Measurements from ENCODE around the gene CDKN1A.

Gene CDKN1A

DNA sequence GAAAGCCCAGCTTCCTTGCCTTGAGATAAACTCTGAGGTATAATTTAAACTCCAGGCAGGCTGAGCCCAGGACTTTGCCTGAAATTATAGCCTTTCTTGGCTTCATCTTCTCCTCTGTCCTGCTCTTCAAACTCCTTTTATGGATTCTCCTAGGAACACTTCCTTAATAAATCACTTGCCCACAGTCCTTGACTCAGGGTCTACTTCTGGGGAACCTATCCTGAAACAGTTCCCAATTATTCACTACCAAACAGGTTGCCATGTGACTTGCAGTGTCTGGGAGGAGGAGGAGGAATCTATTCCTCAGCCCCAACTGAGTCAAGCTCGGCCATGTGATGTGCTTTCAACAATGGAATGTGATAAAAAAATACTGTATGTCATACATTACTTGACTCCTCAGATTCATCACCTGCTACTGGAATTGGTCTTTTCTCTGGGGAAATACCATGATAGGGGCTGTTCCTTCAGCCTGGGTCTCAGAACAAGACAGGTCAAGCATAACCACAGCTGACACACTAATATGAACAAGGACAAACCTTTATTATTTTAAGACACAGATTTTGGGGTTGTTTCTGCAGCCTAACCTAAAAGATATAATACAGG lies 20.5 kb upstream of the CDKN1A start:
- TF ChIP-seq EZH2 (optimal IDR thresholded peaks at IDR 0.05; ENCODE audit: low read depth, low read length): no peak
- TF ChIP-seq EZH2phosphoT487 (IDR thresholded peaks at IDR 0.05; ENCODE audit: low read length): no peak
- TF ChIP-seq, protein P1, sequence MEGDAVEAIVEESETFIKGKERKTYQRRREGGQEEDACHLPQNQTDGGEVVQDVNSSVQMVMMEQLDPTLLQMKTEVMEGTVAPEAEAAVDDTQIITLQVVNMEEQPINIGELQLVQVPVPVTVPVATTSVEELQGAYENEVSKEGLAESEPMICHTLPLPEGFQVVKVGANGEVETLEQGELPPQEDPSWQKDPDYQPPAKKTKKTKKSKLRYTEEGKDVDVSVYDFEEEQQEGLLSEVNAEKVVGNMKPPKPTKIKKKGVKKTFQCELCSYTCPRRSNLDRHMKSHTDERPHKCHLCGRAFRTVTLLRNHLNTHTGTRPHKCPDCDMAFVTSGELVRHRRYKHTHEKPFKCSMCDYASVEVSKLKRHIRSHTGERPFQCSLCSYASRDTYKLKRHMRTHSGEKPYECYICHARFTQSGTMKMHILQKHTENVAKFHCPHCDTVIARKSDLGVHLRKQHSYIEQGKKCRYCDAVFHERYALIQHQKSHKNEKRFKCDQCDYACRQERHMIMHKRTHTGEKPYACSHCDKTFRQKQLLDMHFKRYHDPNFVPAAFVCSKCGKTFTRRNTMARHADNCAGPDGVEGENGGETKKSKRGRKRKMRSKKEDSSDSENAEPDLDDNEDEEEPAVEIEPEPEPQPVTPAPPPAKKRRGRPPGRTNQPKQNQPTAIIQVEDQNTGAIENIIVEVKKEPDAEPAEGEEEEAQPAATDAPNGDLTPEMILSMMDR (IDR thresholded peaks at IDR 0.05; ENCODE audit: low read length): no peak
- H4K20me1 ChIP-seq (ENCODE audit: insufficient read depth, low read length): no peaks in the 10 kb centered on the region
- no peaks in the 10 kb centered on the region for H3K79me2 ChIP-seq (ENCODE audit: low read length)
- H3K4me3 ChIP-seq (ENCODE audit: low read length): no peak overlapping the region
- H3K4me1 ChIP-seq (ENCODE audit: low read length): peaks cover 35% of the 10 kb centered on the region
- no peak for DNase-seq
- peaks cover 9% of the 10 kb centered on the region for H3F3A ChIP-seq (ENCODE audit: insufficient read depth, low read length)
- no peaks in the 10 kb centered on the region for H3K27me3 ChIP-seq (replicated peaks; ENCODE audit: insufficient read depth, low read length)
- H3K36me3 ChIP-seq (replicated peaks; ENCODE audit: insufficient read depth, low read length): no peaks in the 10 kb centered on the region
- no peak overlapping the region for H3K4me2 ChIP-seq (ENCODE audit: low read depth, low read length)
- H3K9me2 ChIP-seq (replicated peaks; ENCODE audit: insufficient read depth, low read length): no peaks in the 10 kb centered on the region
- no peak overlapping the region for H3K27ac ChIP-seq (ENCODE audit: low read length)
- no peak overlapping the region for H3K9ac ChIP-seq (ENCODE audit: low read length)
- H3K9me3 ChIP-seq (replicated peaks; ENCODE audit: insufficient read depth, low read length): no peaks in the 10 kb centered on the region
- no peak overlapping the region for H2AFZ ChIP-seq (ENCODE audit: low read length)

DNA sequence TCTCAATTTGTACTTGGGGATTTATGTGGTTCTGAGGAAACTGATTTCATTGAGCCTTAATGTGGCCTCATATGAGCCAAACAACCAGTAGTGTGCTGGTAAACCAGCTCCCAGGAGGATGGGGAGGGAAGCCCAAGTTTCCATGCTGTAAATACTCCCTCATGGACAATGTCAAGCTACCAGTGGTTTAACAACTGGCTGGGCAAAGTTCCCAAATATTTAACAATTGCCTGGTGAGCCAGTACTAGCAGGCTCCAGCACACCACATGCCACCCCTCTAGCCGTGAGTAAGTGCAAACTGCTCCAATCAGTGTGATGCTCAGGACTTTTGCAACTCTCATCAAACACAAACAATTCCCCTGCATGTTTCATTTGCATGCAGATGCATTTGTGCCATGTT lies 19.2 kb upstream of the CDKN1A start:
- Histone ChIP-seq H2AFZ (ENCODE audit: low read length) (no peak overlapping the region), H3K4me1 (ENCODE audit: low read length) (peaks cover 46% of the 10 kb centered on the region), H3K27ac (ENCODE audit: low read length) (no peak overlapping the region), H3K9me2 (replicated peaks; ENCODE audit: insufficient read depth, low read length) (no peaks in the 10 kb centered on the region), H3K27me3 (replicated peaks; ENCODE audit: insufficient read depth, low read length) (no peaks in the 10 kb centered on the region), H4K20me1 (ENCODE audit: insufficient read depth, low read length) (no peaks in the 10 kb centered on the region), H3F3A (ENCODE audit: insufficient read depth, low read length) (peaks cover 12% of the 10 kb centered on the region), H3K9me3 (replicated peaks; ENCODE audit: insufficient read depth, low read length) (no peaks in the 10 kb centered on the region), H3K36me3 (replicated peaks; ENCODE audit: insufficient read depth, low read length) (no peaks in the 10 kb centered on the region), H3K4me2 (ENCODE audit: low read depth, low read length) (no peak overlapping the region), H3K4me3 (ENCODE audit: low read length) (no peak overlapping the region), H3K9ac (ENCODE audit: low read length) (no peak overlapping the region), H3K79me2 (ENCODE audit: low read length) (no peaks in the 10 kb centered on the region)
- TF ChIP-seq, protein P1 (IDR thresholded peaks at IDR 0.05; ENCODE audit: low read length): no peak
- no peak for TF ChIP-seq EZH2phosphoT487 (IDR thresholded peaks at IDR 0.05; ENCODE audit: low read length)
- TF ChIP-seq EZH2 (optimal IDR thresholded peaks at IDR 0.05; ENCODE audit: low read depth, low read length): no peak
- DNase-seq: no peak

DNA sequence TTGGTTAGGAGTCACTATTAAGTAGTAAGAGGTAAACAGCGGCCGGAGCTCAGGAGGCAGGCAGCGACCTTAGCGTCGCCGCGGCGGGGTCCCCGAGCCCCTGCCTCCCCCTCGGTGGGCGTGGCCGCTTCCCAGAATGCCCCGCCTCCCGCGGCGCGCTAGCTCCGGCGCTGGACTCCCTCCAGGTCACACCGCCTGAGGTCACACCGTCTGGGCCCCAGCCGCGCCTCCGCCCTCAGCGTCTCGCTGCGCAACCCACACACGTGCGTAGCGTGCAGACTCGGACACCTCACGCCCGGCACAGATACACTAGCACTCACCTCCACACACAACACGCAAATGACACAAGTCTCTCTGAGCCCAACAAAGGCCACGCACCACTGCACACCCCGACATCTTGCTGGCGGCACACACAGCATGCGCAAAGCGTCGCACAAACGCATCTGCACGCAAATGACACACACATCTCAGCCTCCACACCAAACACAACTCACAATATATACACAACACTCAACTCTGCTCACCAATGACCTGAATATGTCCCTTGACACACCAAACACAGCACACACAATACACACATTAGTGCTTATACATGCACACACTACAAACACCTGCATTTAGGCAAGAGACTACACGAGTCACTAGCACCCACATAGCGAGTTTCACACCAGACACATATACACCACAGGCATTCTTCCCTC lies 17.6 kb upstream of the CDKN1A start:
- no peak overlapping the region for H2AFZ ChIP-seq (ENCODE audit: low read length)

More for the DNA sequence above, 17.6 kb upstream of the CDKN1A start:
- Histone ChIP-seq H3K4me3 (ENCODE audit: low read length) (no peak overlapping the region), H3K27ac (ENCODE audit: low read length) (no peak overlapping the region), H3K9ac (ENCODE audit: low read length) (no peak overlapping the region), H3K36me3 (replicated peaks; ENCODE audit: insufficient read depth, low read length) (no peaks in the 10 kb centered on the region), H3K79me2 (ENCODE audit: low read length) (no peaks in the 10 kb centered on the region), H3F3A (ENCODE audit: insufficient read depth, low read length) (peaks cover 12% of the 10 kb centered on the region), H3K4me2 (ENCODE audit: low read depth, low read length) (no peak overlapping the region), H3K9me3 (replicated peaks; ENCODE audit: insufficient read depth, low read length) (no peaks in the 10 kb centered on the region), H3K4me1 (ENCODE audit: low read length) (peaks cover 38% of the 10 kb centered on the region), H3K27me3 (replicated peaks; ENCODE audit: insufficient read depth, low read length) (no peaks in the 10 kb centered on the region), H4K20me1 (ENCODE audit: insufficient read depth, low read length) (no peaks in the 10 kb centered on the region), H3K9me2 (replicated peaks; ENCODE audit: insufficient read depth, low read length) (no peaks in the 10 kb centered on the region)
- TF ChIP-seq EZH2phosphoT487 (IDR thresholded peaks at IDR 0.05; ENCODE audit: low read length) (no peak), EZH2 (optimal IDR thresholded peaks at IDR 0.05; ENCODE audit: low read depth, low read length) (no peak)
- TF ChIP-seq, protein P1 (IDR thresholded peaks at IDR 0.05; ENCODE audit: low read length): no peak
- DNase-seq: no peak

All from MM.1S (cell line).